GM10248 (cell line): ENCODE data around the gene ADAMTS6.

ENCODE experiments used
- CTCF ChIA-PET: fragments of 300-600 bp; sonication (Branson Sonifier 250); formaldehyde crosslinking; extraction: SDS; loops from one replicate; lab custom pipeline; 2021; ENCODE audit warnings: antibody characterized with exemption; lab: Yijun Ruan, JAX
- POLR2A ChIA-PET: fragments of 350-650 bp; sonication (Branson Sonifier 250); formaldehyde crosslinking; extraction: SDS; loops from one replicate; lab custom pipeline; 2020; ENCODE audit warnings: antibody characterized with exemption; lab: Yijun Ruan, JAX
- DNase-seq: peaks from one replicate; pipeline ENCODE4 v3.0.0; 2012; ENCODE audit errors: extremely low spot score
- TF ChIP-seq, protein P1 (sequence below): IDR thresholded peaks from 2 replicates; pipeline ENCODE4 v1.5.1; 2012; ENCODE audit warnings: mild to moderate bottlenecking, low read depth; ENCODE audit errors: extremely low read depth, missing control alignments, control extremely low read depth

ADAMTS6 gene

DNA sequence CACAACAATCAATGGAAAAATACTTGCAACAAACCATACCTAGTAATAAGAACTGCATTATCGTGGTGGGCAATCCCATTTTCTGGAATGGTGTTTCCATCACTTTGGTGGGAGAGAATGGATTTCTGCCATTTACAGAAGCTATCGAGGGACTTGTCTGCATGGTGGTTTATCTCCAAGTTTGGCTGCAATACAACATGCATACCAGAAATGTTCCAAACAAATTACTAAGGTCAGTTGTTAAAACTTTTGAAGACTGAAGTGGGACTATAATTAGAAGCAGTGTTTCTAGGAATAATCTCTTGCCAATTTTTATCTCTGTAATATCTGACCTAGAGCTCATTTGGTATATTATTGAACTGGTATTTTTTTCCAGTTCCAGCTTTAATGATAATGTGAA, 30.3 kb downstream of the ADAMTS6 start:
- TF ChIP-seq, protein P1, sequence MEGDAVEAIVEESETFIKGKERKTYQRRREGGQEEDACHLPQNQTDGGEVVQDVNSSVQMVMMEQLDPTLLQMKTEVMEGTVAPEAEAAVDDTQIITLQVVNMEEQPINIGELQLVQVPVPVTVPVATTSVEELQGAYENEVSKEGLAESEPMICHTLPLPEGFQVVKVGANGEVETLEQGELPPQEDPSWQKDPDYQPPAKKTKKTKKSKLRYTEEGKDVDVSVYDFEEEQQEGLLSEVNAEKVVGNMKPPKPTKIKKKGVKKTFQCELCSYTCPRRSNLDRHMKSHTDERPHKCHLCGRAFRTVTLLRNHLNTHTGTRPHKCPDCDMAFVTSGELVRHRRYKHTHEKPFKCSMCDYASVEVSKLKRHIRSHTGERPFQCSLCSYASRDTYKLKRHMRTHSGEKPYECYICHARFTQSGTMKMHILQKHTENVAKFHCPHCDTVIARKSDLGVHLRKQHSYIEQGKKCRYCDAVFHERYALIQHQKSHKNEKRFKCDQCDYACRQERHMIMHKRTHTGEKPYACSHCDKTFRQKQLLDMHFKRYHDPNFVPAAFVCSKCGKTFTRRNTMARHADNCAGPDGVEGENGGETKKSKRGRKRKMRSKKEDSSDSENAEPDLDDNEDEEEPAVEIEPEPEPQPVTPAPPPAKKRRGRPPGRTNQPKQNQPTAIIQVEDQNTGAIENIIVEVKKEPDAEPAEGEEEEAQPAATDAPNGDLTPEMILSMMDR: no peak
- ChIA-PET CTCF (interaction anchor here (0.9 to 1.2 kb wide), 2 partner anchors 9 to 29 kb away, joined by 3 read pairs; no protein-coding TSS in a partner anchor), POLR2A (no interaction called here)
- no peak for DNase-seq

DNA sequence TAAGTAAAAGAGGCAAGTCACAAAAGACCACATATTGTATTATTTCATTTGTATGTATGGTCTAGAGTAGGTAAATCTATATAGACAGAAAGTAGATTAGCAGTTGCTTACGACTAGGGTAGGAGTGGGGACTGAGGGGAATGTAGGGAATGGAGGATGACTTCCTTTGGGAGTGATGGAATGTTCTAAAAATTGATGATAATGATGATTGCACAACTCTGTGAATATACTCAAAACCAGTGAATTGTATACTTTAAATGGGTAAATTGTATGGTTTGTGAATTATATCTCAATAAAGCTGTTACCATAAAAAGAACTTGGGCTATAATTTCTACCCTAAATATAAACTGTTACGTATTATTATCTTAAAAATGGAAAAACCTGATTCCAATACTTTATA, 35.0 kb downstream of the ADAMTS6 start:
- ChIA-PET POLR2A (no interaction called here), CTCF (interaction anchor here (1.7 kb wide), 1 partner anchor 12 kb away, joined by 8 read pairs; no protein-coding TSS in a partner anchor)
- TF ChIP-seq, protein P1: no peak
- no peak for DNase-seq

DNA sequence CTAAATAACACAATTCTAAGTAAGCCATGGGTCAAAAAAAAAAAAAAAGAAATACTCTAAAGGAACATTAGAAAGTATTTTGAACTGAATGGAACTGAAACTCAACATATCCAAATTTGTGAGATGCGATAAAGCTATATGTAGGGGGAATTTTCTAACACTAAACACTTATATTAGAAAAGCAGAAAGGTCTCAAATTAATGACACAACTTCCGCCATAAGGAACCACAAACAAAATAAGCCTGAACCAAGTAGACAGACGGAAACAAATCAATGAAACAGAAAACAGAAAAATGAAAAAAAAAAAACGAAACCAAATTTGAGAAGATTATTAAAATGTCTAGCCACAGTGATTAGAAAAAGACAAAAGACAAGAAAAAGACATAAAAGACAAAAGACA, 39.9 kb downstream of the ADAMTS6 start:
- TF ChIP-seq, protein P1: no peak
- POLR2A ChIA-PET: no interaction called here
- no peak for DNase-seq
- CTCF ChIA-PET: no interaction called here

DNA sequence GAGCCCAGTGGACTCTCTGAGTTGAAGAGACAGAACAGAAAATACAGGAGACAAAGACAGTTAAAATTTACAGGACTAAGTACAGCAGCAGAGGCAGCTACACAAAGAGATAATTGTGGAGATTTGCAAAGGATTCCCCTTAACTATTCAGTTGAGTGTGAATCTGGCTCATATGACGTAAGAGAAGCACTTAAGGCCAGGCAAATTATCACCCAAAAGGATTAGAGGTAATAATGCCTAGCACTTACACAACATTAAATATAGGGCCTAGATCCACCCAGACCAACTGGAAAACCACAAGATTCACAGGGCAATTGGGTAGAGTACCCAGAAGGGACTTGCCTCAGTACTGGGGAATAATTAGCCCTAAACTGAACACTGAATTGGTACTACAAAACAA, 41.3 kb downstream of the ADAMTS6 start:
- TF ChIP-seq, protein P1: no peak
- CTCF ChIA-PET: no interaction called here
- no peak for DNase-seq
- POLR2A ChIA-PET: no interaction called here

DNA sequence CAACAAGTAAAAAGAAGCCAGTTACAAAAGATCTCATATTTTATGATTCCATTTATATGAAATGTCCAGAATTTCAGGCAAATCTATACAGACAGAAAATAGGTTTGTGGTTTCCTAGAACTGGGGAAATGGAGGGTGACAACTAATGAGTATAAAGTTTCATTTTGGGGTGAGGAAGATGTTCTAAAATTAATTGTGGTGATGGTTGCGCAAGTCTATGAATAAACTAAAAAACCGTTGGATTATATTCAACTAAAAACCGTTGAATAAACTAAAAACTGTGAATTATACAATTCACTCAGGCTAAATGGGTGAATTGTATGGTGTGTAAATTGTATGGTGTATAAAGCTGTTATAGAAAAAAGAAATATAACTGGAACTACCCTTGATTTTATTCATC, 47.6 kb downstream of the ADAMTS6 start:
- TF ChIP-seq, protein P1: no peak
- CTCF ChIA-PET: no interaction called here
- no peak for DNase-seq
- POLR2A ChIA-PET: no interaction called here

DNA sequence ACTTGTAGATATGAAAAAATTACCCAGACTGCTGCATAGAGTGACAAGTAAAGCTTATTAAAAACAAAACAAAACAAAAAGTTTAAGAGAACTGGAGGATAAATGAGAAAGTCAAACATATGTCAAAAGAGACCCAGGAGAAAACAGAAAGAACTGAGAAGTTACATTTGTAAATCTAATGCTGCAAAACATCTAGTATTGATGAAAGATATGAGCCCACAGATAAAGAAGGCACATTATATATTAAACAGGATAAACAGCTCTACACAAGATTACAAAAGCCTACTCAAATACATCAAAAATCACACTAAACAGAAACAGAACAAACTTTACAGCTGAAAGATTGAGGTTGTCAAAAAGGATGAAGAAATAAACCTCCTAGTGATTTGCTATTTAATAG, 55.1 kb downstream of the ADAMTS6 start:
- ChIA-PET CTCF (no interaction called here), POLR2A (no interaction called here)
- DNase-seq: no peak
- TF ChIP-seq, protein P1: no peak
